Fibroblast of mammary gland (primary cell): ENCODE measurements around the gene SULT6B1.
"Not testable (repeated sequence)": the region's sequence is repeated elsewhere in the genome, so short reads cannot be mapped to it uniquely, and the experiment has no call there.

ENCODE experiments used
- DNase-seq: peaks from one replicate; pipeline ENCODE4 v3.0.0-alpha.2; 2010; ENCODE audit warnings: low read depth
- H3K4me3 ChIP-seq: 2 replicates; pipeline ENCODE4 v1.5.1; 2011; ENCODE audit warnings: low read depth, mild to moderate bottlenecking, low read length, moderate library complexity; ENCODE audit not compliant: control insufficient read depth
- CTCF ChIP-seq: conservative IDR thresholded peaks from 2 replicates; pipeline ENCODE4 v1.5.1; 2011; ENCODE audit warnings: low read depth, low read length, inconsistent platforms; ENCODE audit not compliant: control insufficient read depth, insufficient read depth

The SULT6B1 gene

GRCh38 chr2:37205689-37206341, 17.3 kb upstream of the SULT6B1 start:
- TF ChIP-seq CTCF: no peak
- no peak overlapping the region for H3K4me3 ChIP-seq

GRCh38 chr2:37205071-37205661, 16.7 kb upstream of the SULT6B1 start:
- DNase-seq, H3K4me3 ChIP-seq: not testable (repeated sequence)

More at GRCh38 chr2:37205689-37206341, 17.3 kb upstream of the SULT6B1 start:
- no peak for DNase-seq

DNA sequence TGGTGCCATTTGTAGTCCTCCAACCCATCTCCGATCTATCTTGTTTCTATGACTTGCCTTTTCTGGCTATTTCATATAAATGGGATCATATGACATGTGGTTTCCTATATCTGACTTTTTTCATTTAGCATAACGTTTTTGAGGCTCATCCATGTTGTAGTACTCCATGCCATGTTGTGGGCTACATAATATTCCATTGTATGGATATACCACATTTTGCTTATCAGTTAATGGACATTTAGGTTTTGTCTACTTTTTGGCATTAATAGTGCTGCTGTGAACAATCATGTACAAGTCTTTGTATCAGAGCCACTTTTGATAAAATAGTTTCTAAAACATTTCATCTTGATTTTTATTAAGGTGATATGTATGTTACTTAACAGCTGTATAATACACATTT, 15.2 kb upstream of the SULT6B1 start:
- H3K4me3 ChIP-seq: no peak overlapping the region
- no peak for TF ChIP-seq CTCF
- no peak for DNase-seq

GRCh38 chr2:37201766-37202165, 13.3 kb upstream of the SULT6B1 start:
- peak; percentile 38 for DNase-seq
- no peak overlapping the region for H3K4me3 ChIP-seq
- TF ChIP-seq CTCF: no peak

GRCh38 chr2:37201208-37201607, 12.7 kb upstream of the SULT6B1 start:
- no peak for DNase-seq
- H3K4me3 ChIP-seq: no peak overlapping the region
- TF ChIP-seq CTCF: no peak

DNA sequence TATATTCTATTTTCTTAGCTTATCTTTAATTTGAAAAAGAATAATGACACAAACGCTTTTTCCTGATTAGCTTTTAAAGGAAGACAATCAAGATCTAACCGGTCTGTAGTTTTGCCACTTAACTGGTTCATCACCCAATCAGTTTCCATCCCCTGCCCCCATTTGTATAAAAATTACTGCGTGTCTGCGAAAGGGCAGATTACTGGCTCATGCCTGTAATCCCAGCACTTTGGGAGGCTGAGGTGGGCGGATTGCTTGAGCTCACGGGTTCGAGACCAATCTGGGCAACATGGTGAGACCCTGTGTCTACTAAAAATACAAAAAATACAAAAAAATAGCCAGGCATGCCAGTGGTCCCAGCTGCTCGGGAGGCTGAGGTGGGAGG, 10.2 kb upstream of the SULT6B1 start:
- no peak for TF ChIP-seq CTCF
- H3K4me3 ChIP-seq: no peak overlapping the region
- no peak for DNase-seq

GRCh38 chr2:37196320-37197195, 8.1 kb upstream of the SULT6B1 start, which contains the start of gene CEBPZOS:
Gene CEBPZOS (plus strand): TSS chr2:37196496. CDS start chr2:37199705, 3,209 bp downstream.
- peak within 1 kb of the TSS; percentile 84 for H3K4me3 ChIP-seq
- DNase-seq: peak; percentile 78
- no peak for TF ChIP-seq CTCF

GRCh38 chr2:37195862-37196319, 7.4 kb upstream of the SULT6B1 start:
- not testable (repeated sequence) for DNase-seq
- peak overlapping the region; percentile 84 for H3K4me3 ChIP-seq
